Psoas muscle (tissue), 8 donors: ENCODE measurements around the gene CD27. TPM values are rescaled to one million over a fixed set of nuclear protein-coding genes. Genes with fewer than 3 reads are reported as not detected.

Experiments
- ATAC-seq, 4 donors: fragments of 200-7000 bp; cut with Tn5 transposase; one replicate each; pipeline ENCODE4 v1.9.1; 2020; ENCODE audit warnings: moderate library complexity in 3 of 4, mild to moderate bottlenecking in 2 of 4
- DNase-seq, 2 donors: peaks; one replicate each; pipeline ENCODE4 v3.0.0-alpha.2; 2020
- H3K27ac ChIP-seq: fragments of 200-600 bp; one replicate; pipeline ENCODE4 v1.8.0; 2022
- H3K27me3 ChIP-seq, 3 donors: fragments of 200-600 bp in 1 of 3; one replicate each; pipeline versions ENCODE4 v1.6.1 to v1.8.0; 2013 to 2022; ENCODE audit warnings: low read length in 2 of 3, mild to moderate bottlenecking in 2 of 3, moderate library complexity in 1 of 3; ENCODE audit not compliant: insufficient read depth in 3 of 3
- H3K36me3 ChIP-seq, 2 donors: fragments of 200-600 bp in 1 of 2; one replicate each; pipeline versions ENCODE4 v1.6.1 to v1.8.0; 2013 to 2022; ENCODE audit warnings: low read depth in 1 of 2, mild to moderate bottlenecking in 1 of 2, moderate library complexity in 1 of 2; ENCODE audit not compliant: insufficient read depth in 1 of 2
- H3K4me1 ChIP-seq: fragments of 200-600 bp; one replicate; pipeline ENCODE4 v1.8.0; 2022
- H3K4me3 ChIP-seq: fragments of 200-600 bp; one replicate; pipeline ENCODE4 v1.8.0; 2022; ENCODE audit warnings: mild to moderate bottlenecking
- H3K9me3 ChIP-seq: fragments of 200-600 bp; one replicate; pipeline ENCODE4 v1.8.0; 2022
- CTCF ChIP-seq: fragments of 200-600 bp; IDR thresholded peaks from one replicate; pipeline ENCODE4 v1.8.0; 2022; ENCODE audit warnings: antibody characterized with exemption
- WGBS, 3 donors: extraction: QIAGEN DNeasy Blood & Tissue Kit; methylation state at CpG; one replicate each; pipeline versions ENCODE4 v1.1.6 to v1.1.7; 2013; 5-methylcytosine and 5-hydroxymethylcytosine counted together
- intact Hi-C, 2 donors: fragments of 100-400 bp; cut with DNase I; formaldehyde crosslinking; loops; one replicate each; pipeline versions ENCODE4 v1.11.0 to v1.14.2; 2022
- long read RNA-seq, 2 donors: library from polyadenylated mRNA; unstranded; transcript quantifications; one replicate each; pipeline ENCODE4 v2.0.0, GENCODE V29; 2021
- polyA plus RNA-seq, 3 donors: library from polyadenylated mRNA; stranded (reverse); fragments of 200-250 nt; gene quantifications; one replicate each; pipeline ENCODE4 v1.2.3, GENCODE V29; 2013
- total RNA-seq, 4 donors: library from RNA; stranded (reverse); fragmentation: NEBNext Ultra II Directional in 2 of 4; extraction: Animal tissue kit (Norgen Biotek cat#: 25700) in 2 of 4; gene quantifications; one replicate each; pipeline versions ENCODE4 v1.2.1 to v1.2.4, GENCODE V29; 2021 to 2023
- donor health status: healthy with polysubstance abuse.
- donor health status: DM: no; HTN: no; CAD: no; lungs with moderate emphysema.
- donor health status: Bipolar disorder and iron deficiency.
- donor health status: healthy.
- donor health status: DM: yes; HTN: yes; CAD: no.
- donor health status: DM: no; HTN: no; CAD: no.
- donor health status: DM: no; HTN: no; CAD: no.
- donor health status: DM: yes; HTN: yes; CAD: no.

The CD27 gene
- under 1 TPM in 2 of 4 donors, not detected in 2; 0.28 to 0.29 TPM for total RNA-seq
- under 1 TPM in 1 of 3 donors, not detected in 2; 0.10 TPM for polyA plus RNA-seq
- long read RNA-seq, donor 1: 0 reads
- long read RNA-seq, donor 2, partial matches to known transcripts: 0 of 1 reads
- long read RNA-seq, donor 2, other reads (novel, unspliced or antisense): 0 of 1 reads

GRCh38 chr12:6444704-6445688, at the start of gene CD27:
TSS of gene CD27 (plus strand) at chr12:6444955. CDS start at chr12:6445096, 141 bp downstream.
- Histone ChIP-seq H3K36me3 (peaks cover 0 to 62% of the 10 kb centered on the region in 2 donors), H3K4me3 (no peak within 1 kb of the TSS), H3K27ac (no peak within 1 kb of the TSS), H3K9me3 (no peaks in the 10 kb centered on the region), H3K4me1 (no peaks in the 10 kb centered on the region), H3K27me3 (no peaks in the 10 kb centered on the region)
- intact Hi-C loops: no loop called here
- ATAC-seq (no peak), DNase-seq (no peak)
- no peak for TF ChIP-seq CTCF
- 87 to 89% (median 88%) methylated on average over 16 of the region's 16 CpGs for WGBS, 3 donors

GRCh38 chr12:6396031-6396430, 48.7 kb upstream of the CD27 start:
- Histone ChIP-seq H3K4me3 (no peak overlapping the region), H3K4me1 (peaks cover 7% of the 10 kb centered on the region), H3K27ac (no peak overlapping the region), H3K36me3 (peaks cover 8 to 74% of the 10 kb centered on the region in 2 donors), H3K27me3 (no peaks in the 10 kb centered on the region), H3K9me3 (no peaks in the 10 kb centered on the region)
- intact Hi-C loops: no loop called here
- ATAC-seq (no peak), DNase-seq (no peak)
- TF ChIP-seq CTCF: no peak
- 85 to 92% (median 88%) methylated on average over 2 of the region's 2 CpGs for WGBS, 3 donors

- Histone ChIP-seq H3K9me3 (no peaks in the 10 kb centered on the region), H3K36me3 (peaks cover 3 to 35% of the 10 kb centered on the region in 2 donors), H3K27ac (no peak overlapping the region), H3K4me3 (no peak overlapping the region), H3K27me3 (no peaks in the 10 kb centered on the region), H3K4me1 (no peaks in the 10 kb centered on the region)
- WGBS, 3 donors: 92 to 93% (median 93%) methylated on average over 7 of the region's 7 CpGs
- intact Hi-C loops: no loop called here
- DNase-seq (no peak), ATAC-seq (no peak)
- TF ChIP-seq CTCF: no peak
Observed at GRCh38 chr12:6399884-6400644, 44.7 kb upstream of the CD27 start.

GRCh38 chr12:6404390-6404789, 40.4 kb upstream of the CD27 start:
- DNase-seq: no peak
- intact Hi-C loops: no loop called here
- Histone ChIP-seq H3K4me3 (no peak overlapping the region), H3K36me3 (peaks cover 0 to 15% of the 10 kb centered on the region in 2 donors), H3K27ac (no peak overlapping the region), H3K9me3 (no peaks in the 10 kb centered on the region), H3K27me3 (no peaks in the 10 kb centered on the region), H3K4me1 (no peaks in the 10 kb centered on the region)
- ATAC-seq: no peak
- 89 to 96% (median 91%) methylated on average over 5 of the region's 5 CpGs for WGBS, 3 donors
- TF ChIP-seq CTCF: no peak
